ENCODE data around the gene UBXN4.

UBXN4 gene

GRCh38 chr2:135831180-135831812 lies 89.6 kb downstream of the UBXN4 start:
- Histone ChIP-seq H3K9ac (ENCODE audit: low read length) (no peak overlapping the region), H3K36me3 (ENCODE audit: insufficient read depth, low read length) (no peaks in the 10 kb centered on the region; the same call in 1 of the 2 replicates), H3K9me2 (ENCODE audit: low read depth, low read length) (no peaks in the 10 kb centered on the region), H3K79me2 (ENCODE audit: insufficient read depth, low read length) (no peaks in the 10 kb centered on the region), H3K9me3 (ENCODE audit: low read length) (no peaks in the 10 kb centered on the region), H4K20me1 (ENCODE audit: insufficient read depth, low read length) (no peaks in the 10 kb centered on the region), H3K27me3 (ENCODE audit: insufficient read depth, low read length) (no peaks in the 10 kb centered on the region), H3K4me2 (ENCODE audit: low read length) (no peak overlapping the region), H3F3A (ENCODE audit: insufficient read depth, low read length) (no peaks in the 10 kb centered on the region), H3K4me3 (ENCODE audit: low read depth, low read length, poor library complexity, severe bottlenecking) (no peak overlapping the region), H3K27ac (ENCODE audit: low read depth, low read length, poor library complexity, severe bottlenecking) (no peak overlapping the region), H3K4me1 (ENCODE audit: insufficient read depth, low read length, severe bottlenecking) (no peaks in the 10 kb centered on the region), H2AFZ (ENCODE audit: low read length) (no peak overlapping the region)
- TF ChIP-seq, protein P1, sequence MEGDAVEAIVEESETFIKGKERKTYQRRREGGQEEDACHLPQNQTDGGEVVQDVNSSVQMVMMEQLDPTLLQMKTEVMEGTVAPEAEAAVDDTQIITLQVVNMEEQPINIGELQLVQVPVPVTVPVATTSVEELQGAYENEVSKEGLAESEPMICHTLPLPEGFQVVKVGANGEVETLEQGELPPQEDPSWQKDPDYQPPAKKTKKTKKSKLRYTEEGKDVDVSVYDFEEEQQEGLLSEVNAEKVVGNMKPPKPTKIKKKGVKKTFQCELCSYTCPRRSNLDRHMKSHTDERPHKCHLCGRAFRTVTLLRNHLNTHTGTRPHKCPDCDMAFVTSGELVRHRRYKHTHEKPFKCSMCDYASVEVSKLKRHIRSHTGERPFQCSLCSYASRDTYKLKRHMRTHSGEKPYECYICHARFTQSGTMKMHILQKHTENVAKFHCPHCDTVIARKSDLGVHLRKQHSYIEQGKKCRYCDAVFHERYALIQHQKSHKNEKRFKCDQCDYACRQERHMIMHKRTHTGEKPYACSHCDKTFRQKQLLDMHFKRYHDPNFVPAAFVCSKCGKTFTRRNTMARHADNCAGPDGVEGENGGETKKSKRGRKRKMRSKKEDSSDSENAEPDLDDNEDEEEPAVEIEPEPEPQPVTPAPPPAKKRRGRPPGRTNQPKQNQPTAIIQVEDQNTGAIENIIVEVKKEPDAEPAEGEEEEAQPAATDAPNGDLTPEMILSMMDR (IDR thresholded peaks at IDR 0.05; ENCODE audit: low read length) = no peak
- TF ChIP-seq EZH2 (IDR thresholded peaks at IDR 0.05; ENCODE audit: borderline replicate concordance, low read length) = no peak

- H2AFZ ChIP-seq (ENCODE audit: low read length) = no peak overlapping the region
- no peaks in the 10 kb centered on the region; the same call in 1 of the 2 replicates for H3K36me3 ChIP-seq (ENCODE audit: insufficient read depth, low read length)
- no peaks in the 10 kb centered on the region for H3F3A ChIP-seq (ENCODE audit: insufficient read depth, low read length)
- no peaks in the 10 kb centered on the region for H3K9me3 ChIP-seq (ENCODE audit: low read length)
- H3K79me2 ChIP-seq (ENCODE audit: insufficient read depth, low read length) = no peaks in the 10 kb centered on the region
- no peaks in the 10 kb centered on the region for H3K9me2 ChIP-seq (ENCODE audit: low read depth, low read length)
- no peaks in the 10 kb centered on the region for H4K20me1 ChIP-seq (ENCODE audit: insufficient read depth, low read length)
- no peak for TF ChIP-seq EZH2 (IDR thresholded peaks at IDR 0.05; ENCODE audit: borderline replicate concordance, low read length)
- TF ChIP-seq, protein P1 (IDR thresholded peaks at IDR 0.05; ENCODE audit: low read length) = no peak
- no peak overlapping the region for H3K4me2 ChIP-seq (ENCODE audit: low read length)
- H3K4me3 ChIP-seq (ENCODE audit: low read depth, low read length, poor library complexity, severe bottlenecking) = no peak overlapping the region
- no peak overlapping the region for H3K9ac ChIP-seq (ENCODE audit: low read length)
- no peaks in the 10 kb centered on the region for H3K27me3 ChIP-seq (ENCODE audit: insufficient read depth, low read length)
- H3K27ac ChIP-seq (ENCODE audit: low read depth, low read length, poor library complexity, severe bottlenecking) = no peak overlapping the region
- no peaks in the 10 kb centered on the region for H3K4me1 ChIP-seq (ENCODE audit: insufficient read depth, low read length, severe bottlenecking)
Observed at GRCh38 chr2:135832891-135833290, 91.2 kb downstream of the UBXN4 start.

All from OCI-LY1 (cell line).